Cerebellar nuclear complex (tissue), 1 donor: ENCODE results near the gene OFD1.

ENCODE experiments used
- DNase-seq, 2 experiments: peaks; one replicate each; lab custom pipeline; 2025; lab: John Stamatoyannopoulos, UW

Gene OFD1, protein sequence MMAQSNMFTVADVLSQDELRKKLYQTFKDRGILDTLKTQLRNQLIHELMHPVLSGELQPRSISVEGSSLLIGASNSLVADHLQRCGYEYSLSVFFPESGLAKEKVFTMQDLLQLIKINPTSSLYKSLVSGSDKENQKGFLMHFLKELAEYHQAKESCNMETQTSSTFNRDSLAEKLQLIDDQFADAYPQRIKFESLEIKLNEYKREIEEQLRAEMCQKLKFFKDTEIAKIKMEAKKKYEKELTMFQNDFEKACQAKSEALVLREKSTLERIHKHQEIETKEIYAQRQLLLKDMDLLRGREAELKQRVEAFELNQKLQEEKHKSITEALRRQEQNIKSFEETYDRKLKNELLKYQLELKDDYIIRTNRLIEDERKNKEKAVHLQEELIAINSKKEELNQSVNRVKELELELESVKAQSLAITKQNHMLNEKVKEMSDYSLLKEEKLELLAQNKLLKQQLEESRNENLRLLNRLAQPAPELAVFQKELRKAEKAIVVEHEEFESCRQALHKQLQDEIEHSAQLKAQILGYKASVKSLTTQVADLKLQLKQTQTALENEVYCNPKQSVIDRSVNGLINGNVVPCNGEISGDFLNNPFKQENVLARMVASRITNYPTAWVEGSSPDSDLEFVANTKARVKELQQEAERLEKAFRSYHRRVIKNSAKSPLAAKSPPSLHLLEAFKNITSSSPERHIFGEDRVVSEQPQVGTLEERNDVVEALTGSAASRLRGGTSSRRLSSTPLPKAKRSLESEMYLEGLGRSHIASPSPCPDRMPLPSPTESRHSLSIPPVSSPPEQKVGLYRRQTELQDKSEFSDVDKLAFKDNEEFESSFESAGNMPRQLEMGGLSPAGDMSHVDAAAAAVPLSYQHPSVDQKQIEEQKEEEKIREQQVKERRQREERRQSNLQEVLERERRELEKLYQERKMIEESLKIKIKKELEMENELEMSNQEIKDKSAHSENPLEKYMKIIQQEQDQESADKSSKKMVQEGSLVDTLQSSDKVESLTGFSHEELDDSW

GRCh38 chrX:13734278-13735172, at the start of gene OFD1, which contains the start of gene TRAPPC2:
TSS of gene OFD1 (plus strand) at chrX:13734748. CDS start at chrX:13735072, 324 bp downstream.
TSS of gene TRAPPC2 (minus strand) at chrX:13734620. CDS start at chrX:13719963, 14,657 bp downstream.
- DNase-seq: peak; percentile 68 to 77

DNA sequence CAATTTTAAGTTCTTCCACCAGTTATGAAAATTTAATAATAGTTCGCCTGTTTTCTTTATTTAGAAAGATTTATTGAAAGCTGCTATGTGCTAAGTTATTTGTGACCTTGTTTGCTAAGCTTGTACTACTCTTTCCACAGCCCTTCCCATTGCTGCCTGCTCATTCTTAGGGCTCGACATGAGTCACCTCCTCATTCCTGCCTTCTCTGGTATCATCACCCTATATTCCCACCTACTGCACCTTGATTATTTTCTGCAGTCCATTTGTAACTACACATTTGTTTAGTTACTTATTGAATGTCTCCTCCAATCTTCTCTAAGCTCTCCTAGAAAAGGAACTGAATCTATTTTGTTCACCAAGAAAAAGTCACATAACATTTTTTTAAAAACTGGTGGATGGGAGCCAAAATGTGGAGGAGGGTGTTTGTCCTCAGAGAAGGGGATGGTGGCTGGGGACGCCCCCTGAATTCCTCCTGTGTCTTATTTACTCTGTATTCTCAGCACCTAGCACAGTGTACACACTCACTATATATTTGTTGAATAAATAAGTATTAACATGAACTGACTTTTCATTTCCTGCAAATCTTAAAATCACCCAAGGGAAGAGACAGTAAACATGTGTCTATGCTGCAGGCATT, 49.3 kb upstream of the OFD1 start:
- DNase-seq: no peak

DNA sequence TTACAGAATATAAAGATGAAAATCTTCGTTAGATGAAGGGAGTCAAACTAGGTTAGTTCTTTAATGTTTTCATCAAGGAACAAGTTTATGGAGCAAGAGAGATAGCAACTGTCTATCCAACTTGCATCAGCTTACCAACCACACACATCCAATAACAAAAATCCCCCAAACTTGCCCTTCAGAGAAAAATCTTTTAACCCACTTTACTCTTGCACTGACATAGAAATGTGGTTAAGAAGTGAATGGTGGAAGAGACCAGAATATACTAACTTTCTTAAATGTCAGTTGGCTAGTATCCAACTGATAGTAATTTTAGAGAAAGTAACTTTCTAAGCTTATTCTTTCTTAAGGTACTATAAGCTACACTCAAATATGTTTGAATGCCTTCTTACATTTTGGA, 47.3 kb upstream of the OFD1 start:
- DNase-seq: no peak

DNA sequence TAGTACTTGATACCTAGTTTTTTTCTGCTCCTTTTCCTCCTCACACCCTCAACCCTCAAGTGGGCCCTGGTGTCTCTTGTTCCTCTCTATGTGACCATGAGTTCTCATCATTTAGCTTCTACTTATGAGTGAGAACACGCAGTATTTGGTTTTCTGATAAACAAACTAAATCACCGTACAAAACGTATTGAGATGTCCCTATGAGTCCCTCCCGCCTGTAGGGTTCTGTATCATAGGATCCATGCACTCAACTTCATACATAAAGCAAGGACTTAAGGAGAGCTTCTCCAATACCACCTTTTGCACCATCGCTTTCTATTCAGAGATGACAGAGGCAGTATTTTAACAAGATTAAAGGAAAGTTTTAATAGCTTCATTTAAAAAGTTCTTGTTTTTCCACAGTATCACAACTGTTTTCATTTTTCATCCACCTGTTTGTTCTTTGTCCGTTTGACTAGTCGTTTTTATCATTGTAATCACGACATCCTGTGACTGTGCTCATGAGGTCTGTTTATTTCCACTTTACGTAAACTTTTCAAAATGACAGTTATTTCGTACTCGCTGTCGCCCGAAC, 46.1 kb upstream of the OFD1 start:
- no peak for DNase-seq

- DNase-seq: peak in 1 of 2 experiments; percentile 12
Observed at GRCh38 chrX:13688958-13689740, 45.4 kb upstream of the OFD1 start, which contains the start of gene RAB9A. TSS of gene RAB9A (plus strand) at chrX:13689128. CDS start at chrX:13708747, 19,619 bp downstream.

DNA sequence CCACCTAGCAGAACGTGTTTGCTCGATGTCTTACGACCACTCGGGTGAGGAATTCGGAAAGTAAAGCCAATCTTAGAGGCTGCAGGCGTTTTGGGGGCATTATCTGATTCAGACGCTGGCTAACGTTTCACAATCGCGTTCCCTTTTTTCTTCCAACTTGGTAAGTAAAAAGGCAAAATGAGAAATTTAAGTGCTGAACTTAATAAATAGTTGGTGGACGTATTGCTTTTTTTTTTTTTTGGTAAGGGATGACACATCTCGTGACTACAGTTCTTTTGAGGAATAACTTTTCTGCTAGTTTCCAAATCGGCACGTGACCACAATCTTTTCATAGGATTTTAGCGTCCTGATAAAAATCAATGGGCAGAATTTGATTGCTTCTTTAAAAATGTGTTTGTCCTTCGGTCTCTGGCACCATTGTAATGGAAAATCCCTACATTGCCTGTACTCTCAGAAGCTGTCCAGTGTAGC, 44.8 kb upstream of the OFD1 start:
- DNase-seq: no peak

DNA sequence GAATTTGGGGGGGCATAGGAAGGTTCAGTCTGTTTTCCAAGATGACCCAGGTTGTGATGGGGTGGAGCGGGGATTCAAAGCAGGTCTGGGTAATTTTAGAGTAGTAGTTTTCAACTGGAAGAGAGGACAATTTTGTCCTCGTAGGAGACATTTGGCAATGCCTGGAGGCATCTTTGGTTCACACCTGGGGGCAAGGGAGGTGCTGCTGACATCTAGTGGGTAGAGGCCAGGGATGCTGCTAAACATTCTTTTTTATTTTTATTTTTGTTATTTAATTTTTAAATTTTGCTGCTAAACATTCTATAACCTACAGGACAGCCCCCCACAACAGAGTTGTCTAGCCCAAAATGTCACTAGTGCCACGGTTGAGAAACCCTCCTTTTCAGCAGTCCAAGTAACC, 43.7 kb upstream of the OFD1 start:
- DNase-seq: no peak

GRCh38 chrX:13691841-13692371, 42.6 kb upstream of the OFD1 start:
- no peak for DNase-seq

DNA sequence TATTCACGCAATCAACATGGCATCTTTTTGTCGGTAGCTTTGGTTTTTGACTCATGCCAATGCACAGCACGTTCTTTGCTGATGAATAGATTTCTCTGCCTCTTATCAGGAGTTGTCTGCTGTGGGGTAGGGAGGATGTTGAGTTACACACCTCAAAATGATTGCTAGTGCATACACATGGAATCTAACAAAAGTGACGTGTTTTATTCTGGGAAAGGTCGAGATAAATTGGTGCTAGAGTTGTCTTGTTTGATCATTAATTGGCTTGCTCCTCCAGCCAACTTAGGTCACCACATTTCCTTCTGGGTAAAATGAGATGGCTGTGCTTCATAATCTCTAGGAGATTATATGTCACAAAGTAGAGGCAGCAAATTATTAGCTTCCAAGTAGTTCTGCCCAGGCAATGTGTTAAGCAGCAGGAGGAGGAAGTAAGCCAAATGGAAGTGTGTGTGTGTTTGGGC, 41.7 kb upstream of the OFD1 start:
- no peak for DNase-seq

GRCh38 chrX:13693341-13693961, 41.1 kb upstream of the OFD1 start:
- no peak for DNase-seq

- DNase-seq: no peak
Observed at GRCh38 chrX:13694359-13694758, 40.2 kb upstream of the OFD1 start.

GRCh38 chrX:13694983-13695382, 39.6 kb upstream of the OFD1 start:
- no peak for DNase-seq

GRCh38 chrX:13695601-13696115, 38.9 kb upstream of the OFD1 start:
- no peak for DNase-seq

DNA sequence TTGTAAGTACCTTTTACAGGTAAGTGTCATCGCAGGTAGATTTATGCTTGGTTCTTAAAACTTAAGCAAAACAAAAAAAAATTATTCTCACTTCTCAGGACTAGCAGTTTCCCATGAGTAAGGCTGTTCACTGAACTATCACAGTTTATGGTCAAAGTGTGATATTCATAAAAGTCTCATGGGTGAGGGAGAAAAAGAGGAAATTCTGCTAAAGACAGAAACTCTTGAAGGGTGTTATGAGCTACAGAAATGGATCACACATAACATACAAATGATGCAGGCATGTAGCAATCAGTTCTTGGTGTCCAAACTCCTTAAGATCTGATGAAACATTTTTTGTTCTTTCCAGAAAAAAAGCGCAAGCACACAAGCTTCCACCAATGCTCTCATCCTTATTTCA, 37.1 kb upstream of the OFD1 start:
- no peak for DNase-seq

DNA sequence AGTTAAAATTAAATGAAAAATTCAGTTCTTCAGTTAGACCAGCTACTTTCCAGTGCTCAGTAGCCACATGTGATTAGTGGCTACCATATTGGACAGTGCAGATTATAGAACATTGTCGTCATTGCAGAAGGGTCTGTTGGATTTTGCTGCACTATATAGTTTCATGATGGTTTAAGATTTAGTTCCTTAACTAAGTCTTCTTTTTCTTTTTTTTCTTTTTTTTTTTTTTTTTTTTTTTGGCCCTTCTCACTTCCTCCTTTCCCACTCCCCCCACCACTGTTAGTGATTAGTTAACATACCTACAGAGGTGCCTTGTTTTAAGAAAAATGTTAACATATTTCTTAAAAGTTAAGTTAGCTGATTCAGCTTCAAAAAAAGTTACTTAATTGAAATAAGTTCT, 36.6 kb upstream of the OFD1 start:
- DNase-seq: no peak

DNA sequence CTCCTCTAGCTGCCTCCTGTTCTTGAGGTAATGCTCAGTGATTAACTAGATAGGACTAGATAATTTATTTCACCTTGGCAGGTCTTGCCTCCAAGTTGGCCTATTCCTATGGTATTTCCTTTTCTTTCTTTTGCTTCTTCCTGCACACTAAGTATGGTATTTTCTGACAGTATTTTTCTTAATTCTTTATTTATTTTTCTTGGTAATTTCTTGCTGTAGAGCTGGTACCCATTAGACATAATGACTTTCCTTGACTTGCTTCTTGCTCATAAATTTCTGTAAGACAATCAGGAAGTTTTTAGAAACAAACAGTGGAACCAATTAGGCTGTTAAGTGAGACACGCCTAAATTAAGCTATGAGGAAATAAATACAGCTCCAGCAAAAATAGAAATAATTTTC, 36.1 kb upstream of the OFD1 start:
- no peak for DNase-seq

- no peak for DNase-seq
Observed at GRCh38 chrX:13699183-13699826, 35.2 kb upstream of the OFD1 start.

DNA sequence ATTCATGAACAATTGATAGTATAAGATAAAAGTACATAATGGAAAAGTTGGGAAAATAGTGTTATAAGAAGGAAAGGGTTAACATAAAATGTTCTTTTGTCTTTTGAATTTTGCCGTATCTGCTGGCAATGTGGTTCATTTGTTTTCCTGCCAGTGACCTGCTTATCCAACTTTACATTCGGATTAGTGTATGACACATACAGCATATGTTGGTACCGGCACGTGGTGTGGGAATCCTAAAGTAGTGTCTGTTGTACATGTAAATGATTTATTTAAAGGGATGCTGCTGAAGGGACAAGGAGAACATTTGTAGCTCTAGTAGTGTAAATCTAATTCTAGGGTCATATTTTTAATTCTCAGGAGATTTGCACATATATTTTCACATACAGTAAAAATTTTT, 34.2 kb upstream of the OFD1 start:
- no peak for DNase-seq
